Peyer's patch (tissue), 4 donors: ENCODE results near the gene RHO.

ENCODE experiments used
- POLR2A ChIP-seq, 2 donors: fragments of 450-650 bp; IDR thresholded peaks; one replicate each; pipeline ENCODE4 v1.5.1; 2017; ENCODE audit warnings: antibody characterized with exemption in 2 of 2, mild to moderate bottlenecking in 2 of 2, moderate library complexity in 2 of 2
- TF ChIP-seq, protein P1 (sequence below), 6 experiments: fragments of 450-650 bp in 4 of 6; fragments of 200-600 bp in 2 of 6; sonication (generic) in 1 of 6; IDR thresholded peaks; one replicate each; pipeline ENCODE4 v1.5.1; 2017 to 2019; ENCODE audit warnings: antibody characterized with exemption in 6 of 6, mild to moderate bottlenecking in 3 of 6, moderate library complexity in 1 of 6

DNA sequence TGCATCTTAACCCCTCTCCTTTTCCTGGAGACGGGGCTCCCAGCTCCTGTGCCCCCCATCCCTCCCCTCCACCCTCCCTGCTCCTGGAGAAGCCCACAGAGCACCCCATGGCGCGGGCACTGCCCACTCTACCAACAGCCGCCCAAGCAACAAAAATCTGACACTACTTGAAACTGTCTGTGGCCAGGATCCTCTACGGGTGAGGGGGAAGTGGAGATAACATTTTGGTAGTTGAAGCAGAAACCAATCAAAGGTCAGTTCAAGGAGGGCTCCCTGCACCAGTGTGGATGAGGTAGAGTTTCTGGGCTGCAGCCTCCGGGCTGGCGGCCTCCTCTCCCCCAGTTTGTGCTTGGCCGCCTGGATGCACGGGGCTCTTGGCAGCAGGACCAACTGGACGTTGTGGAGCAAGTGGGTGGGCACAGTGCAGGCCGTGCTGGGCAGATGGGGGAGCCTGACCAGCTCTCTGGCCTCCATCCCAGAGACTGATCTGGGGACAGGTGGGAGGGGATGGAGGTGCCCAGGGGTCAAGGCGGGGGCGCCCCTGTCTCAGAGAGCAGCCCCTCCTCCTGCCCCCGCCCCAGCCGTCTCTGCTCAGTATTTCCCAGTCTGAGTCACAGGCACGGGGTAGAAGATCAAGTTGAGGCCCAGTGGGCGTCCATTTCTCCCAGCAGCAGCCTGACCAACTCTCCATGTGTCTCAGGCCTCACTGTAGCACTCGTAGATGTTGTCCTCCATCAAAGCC, 27.3 kb downstream of the RHO start:
- TF ChIP-seq, protein P1, sequence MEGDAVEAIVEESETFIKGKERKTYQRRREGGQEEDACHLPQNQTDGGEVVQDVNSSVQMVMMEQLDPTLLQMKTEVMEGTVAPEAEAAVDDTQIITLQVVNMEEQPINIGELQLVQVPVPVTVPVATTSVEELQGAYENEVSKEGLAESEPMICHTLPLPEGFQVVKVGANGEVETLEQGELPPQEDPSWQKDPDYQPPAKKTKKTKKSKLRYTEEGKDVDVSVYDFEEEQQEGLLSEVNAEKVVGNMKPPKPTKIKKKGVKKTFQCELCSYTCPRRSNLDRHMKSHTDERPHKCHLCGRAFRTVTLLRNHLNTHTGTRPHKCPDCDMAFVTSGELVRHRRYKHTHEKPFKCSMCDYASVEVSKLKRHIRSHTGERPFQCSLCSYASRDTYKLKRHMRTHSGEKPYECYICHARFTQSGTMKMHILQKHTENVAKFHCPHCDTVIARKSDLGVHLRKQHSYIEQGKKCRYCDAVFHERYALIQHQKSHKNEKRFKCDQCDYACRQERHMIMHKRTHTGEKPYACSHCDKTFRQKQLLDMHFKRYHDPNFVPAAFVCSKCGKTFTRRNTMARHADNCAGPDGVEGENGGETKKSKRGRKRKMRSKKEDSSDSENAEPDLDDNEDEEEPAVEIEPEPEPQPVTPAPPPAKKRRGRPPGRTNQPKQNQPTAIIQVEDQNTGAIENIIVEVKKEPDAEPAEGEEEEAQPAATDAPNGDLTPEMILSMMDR (IDR thresholded peaks at IDR 0.05) = no peak
- TF ChIP-seq POLR2A (IDR thresholded peaks at IDR 0.05) = no peak
